Effector memory CD8-positive, alpha-beta T cell (primary cell): ENCODE measurements around the gene RASEF.

Experiments
- ATAC-seq: fragments of 150-1000 bp; cut with Tn5 transposase; replicated peaks from 2 replicates; pipeline ENCODE4 v1.10.0; 2021; ENCODE audit warnings: mild to moderate bottlenecking, moderate library complexity
- DNase-seq, 3 experiments: peaks; one replicate each; pipeline ENCODE4 v3.0.0; 2021
- H3K27ac Mint-ChIP-seq, 2 donors: one replicate each; pipeline ENCODE4 v1.8.0; 2022; ENCODE audit warnings: mild to moderate bottlenecking in 2 of 2, mixed read lengths in 2 of 2, moderate library complexity in 2 of 2
- H3K27me3 Mint-ChIP-seq, 2 donors: one replicate each; pipeline ENCODE4 v1.8.0; 2022; ENCODE audit warnings: mixed read lengths in 2 of 2
- H3K36me3 Mint-ChIP-seq: one replicate; pipeline ENCODE4 v1.8.0; 2022; ENCODE audit warnings: mild to moderate bottlenecking, moderate library complexity, mixed read lengths; ENCODE audit not compliant: insufficient read depth
- H3K4me1 Mint-ChIP-seq, 2 donors: one replicate each; pipeline ENCODE4 v1.8.0; 2022; ENCODE audit warnings: low read depth in 2 of 2, mixed read lengths in 2 of 2
- H3K4me3 Mint-ChIP-seq, 2 donors: one replicate each; pipeline ENCODE4 v1.8.0; 2022; ENCODE audit warnings: mild to moderate bottlenecking in 2 of 2, mixed read lengths in 2 of 2, moderate library complexity in 2 of 2
- H3K9me3 Mint-ChIP-seq, 2 donors: one replicate each; pipeline ENCODE4 v1.8.0; 2022; ENCODE audit warnings: mixed read lengths in 2 of 2

Gene RASEF

DNA sequence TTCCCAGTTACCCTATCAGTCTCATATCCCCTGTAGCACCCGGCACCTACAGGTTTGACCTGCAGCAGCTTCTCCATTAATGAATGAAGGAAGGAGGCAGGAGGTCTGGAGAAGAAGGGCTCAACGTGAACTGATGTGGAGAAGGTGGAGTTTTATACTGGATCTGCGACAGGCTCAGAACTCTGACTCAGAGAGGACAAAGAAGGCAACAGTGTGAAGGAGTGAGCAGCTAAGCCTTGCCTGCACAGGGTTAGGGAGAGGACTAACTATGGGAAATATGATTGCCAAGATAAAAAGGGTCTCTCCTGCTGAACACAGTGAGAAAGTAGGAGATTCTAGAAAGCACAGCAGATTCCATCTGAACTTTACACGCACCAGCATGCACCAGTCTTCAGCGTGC is 23.6 kb downstream of the RASEF start:
- Mint-ChIP-seq H3K27me3 (no peaks in the 10 kb centered on the region), H3K27ac (no peak overlapping the region), H3K4me3 (no peak overlapping the region), H3K9me3 (peaks cover 0 to 3% of the 10 kb centered on the region in 2 donors), H3K4me1 (no peaks in the 10 kb centered on the region), H3K36me3 (no peaks in the 10 kb centered on the region)
- ATAC-seq (no peak), DNase-seq (no peak)

- Mint-ChIP-seq H3K9me3 (peaks cover under 1 to 5% of the 10 kb centered on the region in 2 donors), H3K4me1 (no peaks in the 10 kb centered on the region), H3K27ac (no peak overlapping the region), H3K4me3 (no peak overlapping the region), H3K36me3 (no peaks in the 10 kb centered on the region), H3K27me3 (no peaks in the 10 kb centered on the region)
- ATAC-seq (no peak), DNase-seq (no peak)
These were observed 26.9 kb downstream of the RASEF start for GRCh38 chr9:83036043-83036442.

GRCh38 chr9:83035143-83035542 is 27.8 kb downstream of the RASEF start:
- Mint-ChIP-seq H3K4me1 (no peaks in the 10 kb centered on the region), H3K4me3 (no peak overlapping the region), H3K27me3 (no peaks in the 10 kb centered on the region), H3K27ac (no peak overlapping the region), H3K36me3 (no peaks in the 10 kb centered on the region), H3K9me3 (peaks cover 5 to 7% of the 10 kb centered on the region in 2 donors)
- DNase-seq (no peak), ATAC-seq (no peak)

DNA sequence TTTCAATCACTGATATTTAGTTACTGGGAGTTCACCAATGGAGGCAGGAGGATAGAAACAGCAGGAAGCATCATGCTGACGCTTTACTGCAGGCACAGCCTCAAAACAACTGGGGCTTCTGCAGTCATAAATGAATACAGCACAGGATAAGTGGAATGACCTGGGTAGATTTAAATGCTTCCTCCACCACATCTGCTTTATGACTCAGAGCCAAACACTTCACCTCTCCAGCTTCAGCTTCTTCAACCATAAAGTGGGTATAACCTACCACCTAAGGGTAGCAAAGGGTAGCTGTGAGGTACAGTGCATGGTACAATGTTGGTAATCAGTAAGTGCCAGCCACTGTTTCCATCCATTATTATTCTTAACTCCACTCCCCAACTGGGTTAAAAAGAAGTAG is 28.4 kb downstream of the RASEF start:
- H3K9me3 Mint-ChIP-seq = peaks cover 5 to 7% of the 10 kb centered on the region in 2 donors
- H3K4me1 Mint-ChIP-seq = no peaks in the 10 kb centered on the region
- no peak overlapping the region for H3K4me3 Mint-ChIP-seq
- H3K36me3 Mint-ChIP-seq = no peaks in the 10 kb centered on the region
- H3K27me3 Mint-ChIP-seq = no peaks in the 10 kb centered on the region
- no peak for ATAC-seq
- H3K27ac Mint-ChIP-seq = no peak overlapping the region
- no peak for DNase-seq

DNA sequence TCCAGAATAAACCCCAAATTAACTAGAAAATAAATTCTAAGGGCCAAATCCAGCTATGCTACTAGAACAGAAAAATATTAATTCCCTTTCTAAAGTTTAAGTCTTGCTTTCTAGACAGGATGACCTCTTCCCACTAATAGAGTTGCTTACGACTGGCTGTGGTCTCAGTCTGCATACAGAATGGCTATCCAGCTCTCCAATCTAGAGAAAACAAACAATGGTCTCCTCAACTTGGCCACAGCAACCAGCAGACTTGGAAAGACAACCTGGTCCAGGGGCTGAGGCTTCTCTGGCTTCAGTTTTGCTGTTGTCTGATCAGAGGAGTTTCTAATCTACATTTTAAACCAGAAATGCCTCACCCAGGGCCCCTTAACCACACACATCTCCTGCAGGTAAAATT is 28.9 kb downstream of the RASEF start:
- no peak for DNase-seq

GRCh38 chr9:83032065-83032625 is 30.8 kb downstream of the RASEF start:
- Mint-ChIP-seq H3K4me1 (no peaks in the 10 kb centered on the region), H3K27ac (no peak overlapping the region), H3K9me3 (peaks cover 2 to 13% of the 10 kb centered on the region in 2 donors), H3K27me3 (no peaks in the 10 kb centered on the region), H3K36me3 (no peaks in the 10 kb centered on the region), H3K4me3 (no peak overlapping the region)
- DNase-seq = no peak
- ATAC-seq = no peak

More for the DNA sequence above, 28.9 kb downstream of the RASEF start:
- H3K27me3 Mint-ChIP-seq = no peaks in the 10 kb centered on the region
- ATAC-seq = no peak
- no peaks in the 10 kb centered on the region for H3K4me1 Mint-ChIP-seq
- no peak overlapping the region for H3K27ac Mint-ChIP-seq
- H3K4me3 Mint-ChIP-seq = no peak overlapping the region
- no peaks in the 10 kb centered on the region for H3K36me3 Mint-ChIP-seq
- H3K9me3 Mint-ChIP-seq = peaks cover 2 to 7% of the 10 kb centered on the region in 2 donors

DNA sequence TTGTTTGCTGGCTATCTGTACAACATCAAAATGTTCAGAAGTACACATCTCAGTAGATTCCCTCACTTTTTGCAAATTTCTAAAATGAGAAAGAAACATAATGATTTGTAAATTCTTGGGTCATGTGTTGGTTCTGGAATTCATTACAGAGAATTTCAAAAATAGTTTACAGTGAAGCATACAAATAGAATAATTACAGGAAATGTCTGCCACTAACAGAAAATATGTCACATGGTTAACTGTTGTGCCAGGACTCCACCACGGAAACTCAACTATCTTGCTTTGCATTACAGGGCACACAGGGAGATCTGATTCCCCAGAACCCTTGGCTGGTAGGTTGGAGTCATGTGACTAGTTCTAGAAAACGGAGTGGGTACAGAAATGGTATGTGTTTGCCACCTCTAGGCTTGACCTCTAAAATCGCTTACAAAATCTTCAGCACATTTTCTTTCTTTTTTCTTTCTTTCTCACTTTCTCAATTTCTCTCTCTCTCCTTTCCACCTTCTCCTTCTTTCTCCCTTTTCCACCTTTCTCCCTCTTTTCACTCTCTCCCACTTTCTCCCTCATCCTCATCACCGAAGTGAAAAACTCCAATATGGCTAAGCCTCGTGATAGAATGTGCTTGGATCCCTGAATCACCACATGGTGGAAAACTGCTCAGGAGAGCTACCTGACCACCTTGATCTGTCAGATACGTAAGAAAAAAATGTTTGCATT is 32.4 kb downstream of the RASEF start:
- Mint-ChIP-seq H3K36me3 (no peaks in the 10 kb centered on the region), H3K9me3 (peaks cover 2 to 13% of the 10 kb centered on the region in 2 donors), H3K4me1 (no peaks in the 10 kb centered on the region), H3K27ac (no peak overlapping the region), H3K4me3 (no peak overlapping the region), H3K27me3 (no peaks in the 10 kb centered on the region)
- ATAC-seq (no peak), DNase-seq (no peak)

- DNase-seq (no peak), ATAC-seq (no peak)
- Mint-ChIP-seq H3K4me3 (no peak overlapping the region), H3K27me3 (no peaks in the 10 kb centered on the region), H3K9me3 (peaks cover 2 to 13% of the 10 kb centered on the region in 2 donors), H3K36me3 (no peaks in the 10 kb centered on the region), H3K27ac (no peak overlapping the region), H3K4me1 (no peaks in the 10 kb centered on the region)
These were observed 33.3 kb downstream of the RASEF start for GRCh38 chr9:83029531-83030137.

DNA sequence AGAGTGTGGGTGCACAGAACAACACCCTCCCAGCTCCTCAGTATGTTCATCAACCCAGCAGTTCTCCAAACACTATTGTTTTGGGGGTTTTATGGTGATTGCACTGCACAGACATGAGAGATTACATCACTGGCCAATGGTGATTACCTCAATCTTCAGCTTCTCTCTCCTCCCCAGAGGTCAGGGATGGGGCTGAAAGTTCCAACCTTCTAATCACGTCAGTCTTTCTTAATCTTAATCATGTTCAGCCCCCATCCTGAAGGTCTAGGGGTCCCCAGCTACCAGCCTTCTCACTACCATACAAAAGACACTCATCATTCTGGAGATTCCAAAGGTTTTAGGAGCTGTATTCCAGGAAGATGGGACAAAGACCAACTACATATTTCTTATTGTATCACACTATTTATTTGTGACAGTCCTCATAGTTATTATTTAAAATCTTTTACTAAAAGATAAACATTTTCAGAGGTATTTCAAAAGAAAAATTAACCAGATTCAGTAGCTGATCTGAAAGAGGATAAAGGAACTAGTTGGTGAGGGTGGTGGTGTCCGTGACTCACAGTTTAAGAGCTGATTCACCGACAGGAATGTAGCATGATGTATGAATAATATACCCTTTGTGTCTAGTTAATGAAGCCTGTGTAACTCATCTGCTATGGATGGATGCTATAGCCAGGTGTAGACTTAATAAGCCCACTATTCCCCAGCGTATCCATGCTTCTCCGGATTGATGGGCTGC is 35.6 kb downstream of the RASEF start:
- H3K4me1 Mint-ChIP-seq = no peaks in the 10 kb centered on the region
- no peak overlapping the region for H3K27ac Mint-ChIP-seq
- H3K9me3 Mint-ChIP-seq = peaks cover 0 to 13% of the 10 kb centered on the region in 2 donors
- no peaks in the 10 kb centered on the region for H3K27me3 Mint-ChIP-seq
- H3K36me3 Mint-ChIP-seq = peaks cover 2% of the 10 kb centered on the region
- ATAC-seq (no peak), DNase-seq (no peak)
- H3K4me3 Mint-ChIP-seq = no peak overlapping the region

DNA sequence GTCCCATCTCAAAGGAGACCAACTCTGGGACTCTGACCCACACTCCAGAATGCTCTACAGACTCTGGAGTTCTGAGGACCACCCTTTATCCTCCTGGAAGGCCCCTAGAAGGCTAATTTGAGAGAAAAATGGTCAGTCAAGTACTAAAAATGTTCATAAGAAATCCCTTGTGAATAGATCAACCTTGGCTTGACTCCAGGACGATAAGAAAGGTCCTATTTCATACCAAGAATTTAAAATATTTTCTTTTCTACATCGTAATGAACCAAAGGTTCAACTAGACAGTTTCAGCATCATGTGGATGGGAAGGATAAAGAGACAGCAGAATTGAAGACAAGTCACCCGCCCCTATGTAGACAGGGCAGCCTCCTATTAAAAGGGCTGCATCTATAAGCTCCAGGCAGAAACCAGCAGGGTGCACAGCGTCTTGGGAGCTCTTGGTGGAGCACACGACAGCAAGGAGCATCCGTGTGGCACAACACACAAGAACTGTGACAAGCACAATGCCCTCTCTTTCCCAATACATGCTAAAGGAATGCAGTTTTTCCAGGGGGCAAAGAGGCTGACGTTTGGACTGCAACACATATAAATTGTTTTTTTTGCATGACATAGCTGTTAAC is 38.3 kb downstream of the RASEF start:
- Mint-ChIP-seq H3K36me3 (peaks cover 2% of the 10 kb centered on the region), H3K4me3 (no peak overlapping the region), H3K27ac (no peak overlapping the region), H3K4me1 (no peaks in the 10 kb centered on the region), H3K9me3 (peaks cover 6 to 7% of the 10 kb centered on the region in 2 donors), H3K27me3 (no peaks in the 10 kb centered on the region)
- ATAC-seq = no peak
- DNase-seq = no peak

- no peaks in the 10 kb centered on the region for H3K4me1 Mint-ChIP-seq
- no peak for DNase-seq
- H3K9me3 Mint-ChIP-seq = peaks cover 1 to 7% of the 10 kb centered on the region in 2 donors
- no peak for ATAC-seq
- no peak overlapping the region for H3K27ac Mint-ChIP-seq
- H3K27me3 Mint-ChIP-seq = no peaks in the 10 kb centered on the region
- H3K36me3 Mint-ChIP-seq = peaks cover 2% of the 10 kb centered on the region
- H3K4me3 Mint-ChIP-seq = no peak overlapping the region
These were observed 39.8 kb downstream of the RASEF start for GRCh38 chr9:83023151-83023550.

DNA sequence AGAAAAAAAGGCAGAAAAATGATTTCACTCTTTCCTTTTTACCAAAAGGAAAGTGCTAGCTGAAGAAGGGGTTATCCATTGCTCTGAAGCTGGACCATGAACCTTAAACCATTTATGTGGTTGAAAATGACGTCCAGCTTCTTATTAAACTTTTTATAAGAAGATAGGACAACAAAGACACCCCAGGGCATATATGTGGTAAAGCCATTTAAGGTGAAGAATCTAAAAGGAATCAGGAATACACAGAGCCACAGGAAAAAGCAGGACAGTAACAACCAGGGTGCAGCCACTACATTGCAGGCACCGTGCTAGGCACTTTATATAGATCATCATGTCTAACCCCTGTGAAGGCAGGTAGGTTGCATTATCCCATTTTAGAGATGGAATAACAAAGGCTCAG is 42.1 kb downstream of the RASEF start:
- Mint-ChIP-seq H3K27me3 (no peaks in the 10 kb centered on the region), H3K27ac (no peak overlapping the region), H3K4me1 (no peaks in the 10 kb centered on the region), H3K9me3 (peaks cover 0 to 7% of the 10 kb centered on the region in 2 donors), H3K36me3 (peaks cover 2% of the 10 kb centered on the region), H3K4me3 (no peak overlapping the region)
- ATAC-seq (no peak), DNase-seq (no peak)

DNA sequence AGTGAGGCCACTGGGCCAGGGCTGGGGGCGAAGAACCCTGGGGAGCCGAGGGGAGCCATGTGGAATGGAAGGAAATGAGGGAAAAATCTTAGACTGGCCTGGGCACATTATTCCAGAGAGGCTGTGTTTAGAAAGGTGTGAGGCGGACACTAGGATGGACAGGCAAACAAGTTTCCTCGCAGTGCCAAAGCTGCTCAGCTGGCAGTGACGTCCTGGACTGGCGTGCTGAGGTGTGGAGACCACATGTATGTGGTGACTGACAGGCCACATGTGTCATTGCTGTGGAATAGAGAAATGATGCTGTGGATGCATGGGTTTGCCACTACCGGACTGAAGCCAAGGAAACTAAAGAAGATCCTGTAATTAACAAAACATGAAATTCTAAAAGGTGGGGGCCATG is 42.6 kb downstream of the RASEF start:
- Mint-ChIP-seq H3K4me1 (no peaks in the 10 kb centered on the region), H3K27me3 (no peaks in the 10 kb centered on the region), H3K9me3 (peaks cover 0 to 7% of the 10 kb centered on the region in 2 donors), H3K4me3 (no peak overlapping the region), H3K36me3 (peaks cover 2% of the 10 kb centered on the region), H3K27ac (no peak overlapping the region)
- ATAC-seq = no peak
- no peak for DNase-seq
